Measurements from ENCODE around the gene COQ10A.

The COQ10A gene

GRCh38 chr12:56288705-56289387 is 22.1 kb downstream of the COQ10A start:
- TF ChIP-seq, protein P1, sequence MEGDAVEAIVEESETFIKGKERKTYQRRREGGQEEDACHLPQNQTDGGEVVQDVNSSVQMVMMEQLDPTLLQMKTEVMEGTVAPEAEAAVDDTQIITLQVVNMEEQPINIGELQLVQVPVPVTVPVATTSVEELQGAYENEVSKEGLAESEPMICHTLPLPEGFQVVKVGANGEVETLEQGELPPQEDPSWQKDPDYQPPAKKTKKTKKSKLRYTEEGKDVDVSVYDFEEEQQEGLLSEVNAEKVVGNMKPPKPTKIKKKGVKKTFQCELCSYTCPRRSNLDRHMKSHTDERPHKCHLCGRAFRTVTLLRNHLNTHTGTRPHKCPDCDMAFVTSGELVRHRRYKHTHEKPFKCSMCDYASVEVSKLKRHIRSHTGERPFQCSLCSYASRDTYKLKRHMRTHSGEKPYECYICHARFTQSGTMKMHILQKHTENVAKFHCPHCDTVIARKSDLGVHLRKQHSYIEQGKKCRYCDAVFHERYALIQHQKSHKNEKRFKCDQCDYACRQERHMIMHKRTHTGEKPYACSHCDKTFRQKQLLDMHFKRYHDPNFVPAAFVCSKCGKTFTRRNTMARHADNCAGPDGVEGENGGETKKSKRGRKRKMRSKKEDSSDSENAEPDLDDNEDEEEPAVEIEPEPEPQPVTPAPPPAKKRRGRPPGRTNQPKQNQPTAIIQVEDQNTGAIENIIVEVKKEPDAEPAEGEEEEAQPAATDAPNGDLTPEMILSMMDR (IDR thresholded peaks at IDR 0.05; ENCODE audit: low read length): no peak
- no peak for TF ChIP-seq EZH2 (optimal IDR thresholded peaks at IDR 0.05; ENCODE audit: low read depth, low read length)
- Histone ChIP-seq H3F3A (ENCODE audit: insufficient read depth, low read length) (no peaks in the 10 kb centered on the region; the same call in 1 of the 2 replicates), H3K9me3 (replicated peaks; ENCODE audit: insufficient read depth, low read length) (no peaks in the 10 kb centered on the region), H3K36me3 (replicated peaks; ENCODE audit: insufficient read depth, low read length) (peaks cover 22% of the 10 kb centered on the region), H4K20me1 (ENCODE audit: insufficient read depth, low read length) (peaks cover 3% of the 10 kb centered on the region; the same call in 1 of the 2 replicates), H3K4me1 (ENCODE audit: low read length) (no peaks in the 10 kb centered on the region), H3K79me2 (ENCODE audit: low read length) (peaks cover 77% of the 10 kb centered on the region), H3K4me3 (ENCODE audit: low read length) (no peak overlapping the region), H3K27me3 (replicated peaks; ENCODE audit: insufficient read depth, low read length) (no peaks in the 10 kb centered on the region), H3K9ac (ENCODE audit: low read length) (no peak overlapping the region), H3K9me2 (replicated peaks; ENCODE audit: insufficient read depth, low read length) (no peaks in the 10 kb centered on the region), H3K4me2 (ENCODE audit: low read depth, low read length) (no peak overlapping the region), H2AFZ (ENCODE audit: low read length) (no peak overlapping the region), H3K27ac (ENCODE audit: low read length) (no peak overlapping the region)
- DNase-seq: no peak

GRCh38 chr12:56293795-56294194 is 27.1 kb downstream of the COQ10A start:
- Histone ChIP-seq H4K20me1 (ENCODE audit: insufficient read depth, low read length) (peaks cover 4% of the 10 kb centered on the region; the same call in 1 of the 2 replicates), H3F3A (ENCODE audit: insufficient read depth, low read length) (no peaks in the 10 kb centered on the region; the same call in 1 of the 2 replicates), H3K27me3 (replicated peaks; ENCODE audit: insufficient read depth, low read length) (no peaks in the 10 kb centered on the region), H3K9me3 (replicated peaks; ENCODE audit: insufficient read depth, low read length) (no peaks in the 10 kb centered on the region), H3K9ac (ENCODE audit: low read length) (no peak overlapping the region), H3K27ac (ENCODE audit: low read length) (no peak overlapping the region), H3K79me2 (ENCODE audit: low read length) (peaks cover 97% of the 10 kb centered on the region), H3K4me2 (ENCODE audit: low read depth, low read length) (no peak overlapping the region), H3K4me1 (ENCODE audit: low read length) (peaks cover 8% of the 10 kb centered on the region), H3K4me3 (ENCODE audit: low read length) (no peak overlapping the region), H3K9me2 (replicated peaks; ENCODE audit: insufficient read depth, low read length) (no peaks in the 10 kb centered on the region), H3K36me3 (replicated peaks; ENCODE audit: insufficient read depth, low read length) (peaks cover 12% of the 10 kb centered on the region; the same call in 1 of the 2 replicates), H2AFZ (ENCODE audit: low read length) (no peak overlapping the region)
- DNase-seq: no peak
- no peak for TF ChIP-seq EZH2phosphoT487 (IDR thresholded peaks at IDR 0.05; ENCODE audit: low read length)
- no peak for TF ChIP-seq EZH2 (optimal IDR thresholded peaks at IDR 0.05; ENCODE audit: low read depth, low read length)
- TF ChIP-seq, protein P1 (IDR thresholded peaks at IDR 0.05; ENCODE audit: low read length): no peak

- no peak for DNase-seq
- H3K36me3 ChIP-seq (replicated peaks; ENCODE audit: insufficient read depth, low read length): peaks cover 5% of the 10 kb centered on the region; the same call in 1 of the 2 replicates
- no peaks in the 10 kb centered on the region for H3K9me3 ChIP-seq (replicated peaks; ENCODE audit: insufficient read depth, low read length)
- peaks cover 4% of the 10 kb centered on the region; the same call in 1 of the 2 replicates for H4K20me1 ChIP-seq (ENCODE audit: insufficient read depth, low read length)
- no peaks in the 10 kb centered on the region for H3K9me2 ChIP-seq (replicated peaks; ENCODE audit: insufficient read depth, low read length)
- no peak overlapping the region for H3K4me2 ChIP-seq (ENCODE audit: low read depth, low read length)
- H2AFZ ChIP-seq (ENCODE audit: low read length): no peak overlapping the region
- no peak overlapping the region for H3K4me3 ChIP-seq (ENCODE audit: low read length)
- no peak for TF ChIP-seq EZH2 (optimal IDR thresholded peaks at IDR 0.05; ENCODE audit: low read depth, low read length)
- TF ChIP-seq, protein P1 (IDR thresholded peaks at IDR 0.05; ENCODE audit: low read length): no peak
- TF ChIP-seq EZH2phosphoT487 (IDR thresholded peaks at IDR 0.05; ENCODE audit: low read length): no peak
- peaks cover 91% of the 10 kb centered on the region for H3K79me2 ChIP-seq (ENCODE audit: low read length)
- no peak overlapping the region for H3K27ac ChIP-seq (ENCODE audit: low read length)
- peaks cover 11% of the 10 kb centered on the region for H3F3A ChIP-seq (ENCODE audit: insufficient read depth, low read length)
- H3K9ac ChIP-seq (ENCODE audit: low read length): no peak overlapping the region
- H3K27me3 ChIP-seq (replicated peaks; ENCODE audit: insufficient read depth, low read length): no peaks in the 10 kb centered on the region
- peaks cover 14% of the 10 kb centered on the region for H3K4me1 ChIP-seq (ENCODE audit: low read length)
Observed at GRCh38 chr12:56296295-56296694, 29.6 kb downstream of the COQ10A start.
